ENCODE results near the gene MARCHF2. TPM values are rescaled to one million over a fixed set of nuclear protein-coding genes. Genes with fewer than 3 reads are reported as not detected.

MARCHF2 gene
- total RNA-seq, 1 experiment from 2014 or later, result 27.5 TPM

- H3K9ac ChIP-seq (ENCODE audit: extremely low read depth, insufficient read length, low read length), result no peak overlapping the region
- H3K56ac ChIP-seq (ENCODE audit: insufficient read length, low read depth, low read length), result no peak overlapping the region
- no peaks in the 10 kb centered on the region for H3K23me2 ChIP-seq (ENCODE audit: insufficient read length, low read depth, low read length, poor library complexity, severe bottlenecking)
- no peak overlapping the region for H3T11ph ChIP-seq (ENCODE audit: low read length)
- no peak overlapping the region for H3K27ac ChIP-seq (ENCODE audit: insufficient read length, low read depth, low read length)
- no peaks in the 10 kb centered on the region for H4K20me1 ChIP-seq (ENCODE audit: control insufficient read depth, insufficient read depth, insufficient read length)
- no peaks in the 10 kb centered on the region for H3K79me1 ChIP-seq (ENCODE audit: insufficient read depth, low read depth, low read length, poor library complexity, severe bottlenecking)
- no peak for TF ChIP-seq CTCF (conservative IDR thresholded peaks at IDR 0.05)
- H2BK120ac ChIP-seq (ENCODE audit: low read depth, low read length, poor library complexity, severe bottlenecking), result no peak overlapping the region
- no peak overlapping the region for H2BK20ac ChIP-seq (ENCODE audit: low read depth, low read length, poor library complexity, severe bottlenecking)
- H3K27me3 ChIP-seq (ENCODE audit: insufficient read depth, low read length), result no peaks in the 10 kb centered on the region
- DNase-seq, result no peak
- peaks cover 4 to 7% (median 7%) of the 10 kb centered on the region in 3 experiments; a peak in 6 of 7 replicates for H3K36me3 Mint-ChIP-seq (ENCODE audit: insufficient read depth in 1 of 3, low read depth in 3 of 3)
- H3K4me3 Mint-ChIP-seq, result no peak overlapping the region
- H2BK5ac ChIP-seq (ENCODE audit: insufficient read length, low read length), result no peak overlapping the region
- no peak overlapping the region for H3K27ac Mint-ChIP-seq
- H3K4ac ChIP-seq (ENCODE audit: low read depth, low read length), result no peak overlapping the region
- no peaks in the 10 kb centered on the region for H3K27me3 Mint-ChIP-seq (ENCODE audit: low read depth)
- H2BK15ac ChIP-seq (ENCODE audit: low read depth, low read length), result no peak overlapping the region
- no peaks in the 10 kb centered on the region for H3K9me3 ChIP-seq (ENCODE audit: control insufficient read depth, low read depth, low read length)
- H3K79me2 ChIP-seq (ENCODE audit: insufficient read depth, low read length), result no peaks in the 10 kb centered on the region
- H4K91ac ChIP-seq (ENCODE audit: insufficient read length, low read depth, low read length), result no peak overlapping the region
- H2AFZ ChIP-seq (ENCODE audit: low read length), result no peak overlapping the region
- no peaks in the 10 kb centered on the region; a peak in 1 of 5 replicates for H3K9me3 Mint-ChIP-seq
- WGBS (ENCODE audit: extremely low coverage, insufficient read length, low lambda C conversion rate), result no CpG with 5 or more reads among the region's 6 CpGs
- H2BK12ac ChIP-seq (ENCODE audit: insufficient read length, low read depth, low read length), result no peak overlapping the region
- H3K4me2 ChIP-seq (ENCODE audit: insufficient read depth, insufficient read length, low read length), result no peak overlapping the region
- H3K4me1 Mint-ChIP-seq, result no peaks in the 10 kb centered on the region
- H2AK5ac ChIP-seq (ENCODE audit: insufficient read length, low read length), result no peak overlapping the region
- H3K23ac ChIP-seq (ENCODE audit: insufficient read length, low read depth, low read length), result no peak overlapping the region
- no peak overlapping the region for H4K8ac ChIP-seq (replicated peaks; ENCODE audit: insufficient read length, low read depth, low read length)
- H3K14ac ChIP-seq (ENCODE audit: insufficient read depth, low read length), result no peak overlapping the region
- no peak overlapping the region for H4K5ac ChIP-seq (ENCODE audit: insufficient read length, low read depth, low read length)
- no peak overlapping the region for H3K18ac ChIP-seq (ENCODE audit: insufficient read length, low read depth, low read length)
- H3K4me1 ChIP-seq (ENCODE audit: insufficient read depth, low read length), result no peaks in the 10 kb centered on the region
Observed at GRCh38 chr19:8429826-8430225, 16.7 kb downstream of the MARCHF2 start.

All from H9 (cell line).